B cell (primary cell): ENCODE results near the gene PAK2. TPM values are rescaled to one million over a fixed set of nuclear protein-coding genes. Genes with fewer than 3 reads are reported as not detected.

Experiments
- ATAC-seq: fragments of 200-7000 bp; cut with Tn5 transposase; one replicate; pipeline ENCODE4 v1.10.0; 2021; ENCODE audit warnings: low read depth, mild to moderate bottlenecking, moderate number of reproducible peaks, moderate library complexity
- CTCF ChIA-PET: fragments of 350-600 bp; sonication (Branson Sonifier 250); formaldehyde crosslinking; loops from one replicate; lab custom pipeline; 2021; ENCODE audit warnings: antibody characterized with exemption, inconsistent platforms; lab: Charles Lee
- POLR2A ChIA-PET: fragments of 350-600 bp; sonication (Branson Sonifier 250); formaldehyde crosslinking; loops from one replicate; lab custom pipeline; 2021; ENCODE audit warnings: antibody characterized with exemption; lab: Charles Lee
- DNase-seq: peaks from one replicate; pipeline ENCODE4 v3.0.0; 2013
- H2AFZ ChIP-seq: 2 replicates; pipeline ENCODE4 v1.6.1; 2012; ENCODE audit warnings: mild to moderate bottlenecking, low read depth, low read length; ENCODE audit not compliant: insufficient read depth, poor library complexity, severe bottlenecking
- H3K27ac ChIP-seq, 2 donors: 1 replicate in 1 of 2; 2 replicates in 1 of 2; pipeline ENCODE4 v1.5.1; 2012 to 2013; ENCODE audit warnings: low read length in 2 of 2, mild to moderate bottlenecking in 2 of 2, moderate library complexity in 1 of 2
- H3K27me3 ChIP-seq, 4 experiments: fragments of 200-600 bp in 1 of 4; sonication (generic) in 1 of 4; replicated peaks in 1 of 4; 1 replicate in 2 of 4; 2 replicates in 2 of 4; pipeline versions ENCODE4 v1.6.1 to v1.7.0; 2013 to 2016; ENCODE audit warnings: low read length in 3 of 4, mild to moderate bottlenecking in 2 of 4, mixed read lengths in 1 of 4, moderate library complexity in 1 of 4; ENCODE audit not compliant: insufficient read depth in 4 of 4, control insufficient read depth in 3 of 4; ENCODE audit errors: control extremely low read depth in 1 of 4
- H3K36me3 ChIP-seq, 2 experiments: replicated peaks in 1 of 2; 1 replicate in 1 of 2; 2 replicates in 1 of 2; pipeline versions ENCODE4 v1.6.1 to v1.7.1; 2013; ENCODE audit warnings: low read length in 1 of 2; ENCODE audit not compliant: insufficient read depth in 2 of 2, control insufficient read depth in 1 of 2; ENCODE audit errors: control extremely low read depth in 1 of 2, extremely low read depth in 1 of 2
- H3K4me1 ChIP-seq, 2 donors: fragments of 200-600 bp in 1 of 2; sonication (generic) in 1 of 2; 1 replicate in 1 of 2; 2 replicates in 1 of 2; pipeline versions ENCODE4 v1.5.1 to v1.6.1; 2013 to 2017; ENCODE audit warnings: low read length in 2 of 2; ENCODE audit not compliant: control insufficient read depth in 2 of 2, insufficient read depth in 2 of 2
- H3K4me2 ChIP-seq: replicated peaks from 2 replicates; pipeline ENCODE3; 2012; ENCODE audit warnings: mild to moderate bottlenecking, low read depth, low read length; ENCODE audit not compliant: poor library complexity, severe bottlenecking
- H3K4me3 ChIP-seq, 5 experiments: fragments of 200-600 bp in 1 of 5; sonication (generic) in 1 of 5; 1 replicate in 3 of 5; 2 replicates in 2 of 5; pipeline versions ENCODE4 v1.5.1 to v1.7.0; 2011 to 2016; ENCODE audit warnings: low read length in 4 of 5, mild to moderate bottlenecking in 4 of 5, low read depth in 2 of 5, control low read depth in 1 of 5, moderate library complexity in 1 of 5; ENCODE audit not compliant: insufficient read depth in 1 of 5; ENCODE audit errors: control extremely low read depth in 1 of 5, extremely low read depth in 1 of 5
- H3K79me2 ChIP-seq: fragments of 200-600 bp; sonication (generic); one replicate; pipeline ENCODE4 v1.6.0; 2016; ENCODE audit warnings: low read length; ENCODE audit not compliant: control insufficient read depth, insufficient read depth
- H3K9ac ChIP-seq: fragments of 200-600 bp; sonication (generic); 2 replicates; pipeline ENCODE4 v1.6.1; 2017; ENCODE audit warnings: mild to moderate bottlenecking, low read length, moderate library complexity
- H3K9me3 ChIP-seq, 3 donors: one replicate each; pipeline versions ENCODE4 v1.6.1 to v1.7.1; 2013; ENCODE audit warnings: low read length in 2 of 3; ENCODE audit not compliant: control insufficient read depth in 2 of 3, insufficient read depth in 1 of 3; ENCODE audit errors: control extremely low read depth in 1 of 3
- H4K20me1 ChIP-seq: 2 replicates; pipeline ENCODE4 v1.6.0; 2012; ENCODE audit warnings: mild to moderate bottlenecking, low read length; ENCODE audit not compliant: insufficient read depth, control insufficient read depth, poor library complexity, severe bottlenecking
- H3K27ac Mint-ChIP-seq: one replicate; pipeline ENCODE4 v1.8.0; 2021; ENCODE audit warnings: mixed read lengths
- H3K27me3 Mint-ChIP-seq: one replicate; pipeline ENCODE4 v1.8.0; 2021; ENCODE audit warnings: mixed read lengths
- H3K4me1 Mint-ChIP-seq: one replicate; pipeline ENCODE4 v1.8.0; 2021; ENCODE audit warnings: mixed read lengths
- H3K4me3 Mint-ChIP-seq: one replicate; pipeline ENCODE4 v1.8.0; 2021; ENCODE audit warnings: mixed read lengths
- H3K9me3 Mint-ChIP-seq: one replicate; pipeline ENCODE4 v1.8.0; 2022; ENCODE audit warnings: mixed read lengths; ENCODE audit not compliant: insufficient read depth
- CTCF ChIP-seq: fragments of 200-600 bp; IDR thresholded peaks from one replicate; pipeline ENCODE4 v1.8.0; 2022; ENCODE audit warnings: antibody characterized with exemption, mild to moderate bottlenecking
- EZH2 ChIP-seq: IDR thresholded peaks from 2 replicates; pipeline ENCODE4 v1.6.1; 2012; ENCODE audit warnings: borderline replicate concordance, low read depth, mild to moderate bottlenecking, moderate library complexity, low read length; ENCODE audit not compliant: insufficient read depth, poor library complexity, severe bottlenecking
- WGBS: methylation state at CpG from one replicate; pipeline ENCODE4 v1.1.5; 2013; ENCODE audit warnings: missing lambda C conversion rate; ENCODE audit not compliant: insufficient coverage; 5-methylcytosine and 5-hydroxymethylcytosine counted together
- intact Hi-C: fragments of 100-400 bp; cut with micrococcal nuclease; formaldehyde crosslinking; loops from one replicate; pipeline ENCODE4 v1.10.0; 2022
- polyA plus RNA-seq: library from polyadenylated mRNA; depleted of rRNA; stranded (reverse); fragments of >200 nt; gene quantifications from 2 replicates; pipeline ENCODE4 v1.2.3, GENCODE V29; 2012
- total RNA-seq, 2 donors: library from RNA; stranded (reverse); fragments of 120-200 nt in 1 of 2; gene quantifications; 1 replicate in 1 of 2; 2 replicates in 1 of 2; pipeline versions ENCODE4 v1.2.3 to v1.2.4, GENCODE V29; 2013 to 2022

Gene PAK2
- total and polyA plus RNA-seq, 2 donors (not counting 1 experiment from before 2014, with no cell fraction given): 16.4 to 81.7 TPM

GRCh38 chr3:196842567-196843434 is 103.1 kb downstream of the PAK2 start:
- no peaks in the 10 kb centered on the region for H3K27me3 Mint-ChIP-seq
- no peak overlapping the region for H3K9ac ChIP-seq
- 85% methylated on average over 12 of the region's 17 CpGs for WGBS

More at GRCh38 chr3:196842567-196843434, 103.1 kb downstream of the PAK2 start:
- no peak overlapping the region for H2AFZ ChIP-seq
- Mint-ChIP-seq H3K4me3 (no peak overlapping the region), H3K4me1 (no peaks in the 10 kb centered on the region), H3K27ac (peak overlapping the region; percentile 32), H3K9me3 (no peaks in the 10 kb centered on the region)
- CTCF ChIA-PET: interaction anchor here (0.9 to 1.4 kb wide), 3 partner anchors 127 to 345 kb away, joined by 3 read pairs; no protein-coding TSS in a partner anchor
- H4K20me1 ChIP-seq: no peaks in the 10 kb centered on the region
- no peaks in the 10 kb centered on the region for H3K79me2 ChIP-seq
- H3K27ac ChIP-seq: no peak overlapping the region
- DNase-seq (no peak), ATAC-seq (no peak)
- no peak overlapping the region for H3K4me3 ChIP-seq
- H3K4me2 ChIP-seq: no peak overlapping the region
- H3K9me3 ChIP-seq: no peaks in the 10 kb centered on the region
- H3K4me1 ChIP-seq: peaks cover 0 to 2% of the 10 kb centered on the region in 2 donors
- H3K27me3 ChIP-seq: no peaks in the 10 kb centered on the region
- POLR2A ChIA-PET: no interaction called here
- intact Hi-C loops: no loop called here
- H3K36me3 ChIP-seq: no peaks in the 10 kb centered on the region
- TF ChIP-seq EZH2: no peak
- no peak for TF ChIP-seq CTCF
